Keratinocyte (primary cell): ENCODE data around the gene SFXN3.

Experiments
- EZH2 ChIP-seq: IDR thresholded peaks from one replicate; pipeline ENCODE4 v1.6.1; 2012; ENCODE audit warnings: inconsistent platforms, mild to moderate bottlenecking, low read length, moderate library complexity
- TF ChIP-seq, protein P1 (sequence below), 3 experiments: IDR thresholded peaks in 1 of 3; conservative IDR thresholded peaks in 1 of 3; optimal IDR thresholded peaks in 1 of 3; 2 replicates in 2 of 3; 3 replicates in 1 of 3; pipeline versions ENCODE3 to v1.5.1; 2011; ENCODE audit warnings: low read length in 3 of 3, mild to moderate bottlenecking in 3 of 3, moderate library complexity in 2 of 3, control low read depth in 1 of 3, inconsistent platforms in 1 of 3; ENCODE audit not compliant: insufficient read depth in 2 of 3; ENCODE audit errors: extremely low read depth in 1 of 3

DNA sequence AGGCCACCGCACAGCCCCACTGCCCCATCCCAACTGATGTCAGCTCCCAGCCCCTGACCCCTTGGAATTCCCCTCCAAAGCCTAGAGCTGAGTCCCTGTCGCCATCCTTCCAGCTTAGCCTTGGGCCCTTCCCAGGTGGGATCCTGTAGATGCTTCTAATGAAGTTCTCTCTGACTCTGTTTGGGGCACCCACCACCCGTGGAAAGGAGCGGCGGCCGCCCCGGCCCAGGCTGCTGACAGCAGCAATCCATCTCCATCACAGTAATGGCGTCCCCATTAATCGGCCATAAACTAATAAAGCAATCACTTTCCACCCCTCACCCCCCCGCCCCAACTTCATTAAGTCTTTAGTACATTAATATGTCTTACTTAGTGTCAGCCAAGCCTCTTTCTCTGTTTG is 56.3 kb downstream of the SFXN3 start:
- TF ChIP-seq, protein P1, sequence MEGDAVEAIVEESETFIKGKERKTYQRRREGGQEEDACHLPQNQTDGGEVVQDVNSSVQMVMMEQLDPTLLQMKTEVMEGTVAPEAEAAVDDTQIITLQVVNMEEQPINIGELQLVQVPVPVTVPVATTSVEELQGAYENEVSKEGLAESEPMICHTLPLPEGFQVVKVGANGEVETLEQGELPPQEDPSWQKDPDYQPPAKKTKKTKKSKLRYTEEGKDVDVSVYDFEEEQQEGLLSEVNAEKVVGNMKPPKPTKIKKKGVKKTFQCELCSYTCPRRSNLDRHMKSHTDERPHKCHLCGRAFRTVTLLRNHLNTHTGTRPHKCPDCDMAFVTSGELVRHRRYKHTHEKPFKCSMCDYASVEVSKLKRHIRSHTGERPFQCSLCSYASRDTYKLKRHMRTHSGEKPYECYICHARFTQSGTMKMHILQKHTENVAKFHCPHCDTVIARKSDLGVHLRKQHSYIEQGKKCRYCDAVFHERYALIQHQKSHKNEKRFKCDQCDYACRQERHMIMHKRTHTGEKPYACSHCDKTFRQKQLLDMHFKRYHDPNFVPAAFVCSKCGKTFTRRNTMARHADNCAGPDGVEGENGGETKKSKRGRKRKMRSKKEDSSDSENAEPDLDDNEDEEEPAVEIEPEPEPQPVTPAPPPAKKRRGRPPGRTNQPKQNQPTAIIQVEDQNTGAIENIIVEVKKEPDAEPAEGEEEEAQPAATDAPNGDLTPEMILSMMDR (optimal IDR thresholded peaks at IDR 0.05 in 1 of 3, IDR thresholded peaks at IDR 0.05 in 1 of 3, conservative IDR thresholded peaks at IDR 0.05 in 1 of 3; ENCODE audit: extremely low read depth in 1 of 3, insufficient read depth in 2 of 3, low read length in 3 of 3), result no peak
- TF ChIP-seq EZH2, result no peak
